HUES64 (cell line): Measurements from ENCODE around the gene PSMC3. TPM values are rescaled to one million over a fixed set of nuclear protein-coding genes. Genes with fewer than 3 reads are reported as not detected.

ENCODE experiments used
- H3K27ac ChIP-seq: 2 replicates; pipeline ENCODE4 v1.7.0; 2013; ENCODE audit warnings: low read depth, low read length, inconsistent platforms
- H3K27me3 ChIP-seq: 2 replicates; pipeline ENCODE4 v1.6.1; 2013; ENCODE audit warnings: mild to moderate bottlenecking, low read length; ENCODE audit not compliant: insufficient read depth
- H3K36me3 ChIP-seq: 2 replicates; pipeline ENCODE4 v1.6.1; 2013; ENCODE audit warnings: mild to moderate bottlenecking, low read length; ENCODE audit not compliant: insufficient read depth
- H3K4me1 ChIP-seq: 2 replicates; pipeline ENCODE4 v1.6.1; 2013; ENCODE audit warnings: mild to moderate bottlenecking, low read length, moderate library complexity; ENCODE audit not compliant: insufficient read depth
- H3K4me3 ChIP-seq: 2 replicates; pipeline ENCODE4 v1.5.1; 2013; ENCODE audit warnings: mild to moderate bottlenecking, low read length, moderate library complexity
- H3K9ac ChIP-seq: 2 replicates; pipeline ENCODE4 v1.6.1; 2013; ENCODE audit warnings: mild to moderate bottlenecking, low read depth, low read length
- H3K9me3 ChIP-seq: 2 replicates; pipeline ENCODE4 v1.6.1; 2013; ENCODE audit warnings: low read depth, low read length; ENCODE audit not compliant: insufficient read depth
- WGBS: fragments of 150-250, 120-280 bp; methylation state at CpG from one replicate; pipeline ENCODE4 v1.1.7; 2013; ENCODE audit warnings: missing lambda C conversion rate; 5-methylcytosine and 5-hydroxymethylcytosine counted together
- polyA plus RNA-seq, 2 experiments: library from polyadenylated mRNA; stranded (reverse); fragments of 50-300 nt; gene quantifications; one replicate each; pipeline ENCODE4 v1.2.3, GENCODE V29; 2013

PSMC3 gene
- 162 TPM for polyA plus RNA-seq (2013, experiment 1 of 2)
- polyA plus RNA-seq (2013, experiment 2 of 2) = 138 TPM

GRCh38 chr11:47426062-47426956 is at the start of gene PSMC3:
Gene PSMC3 (minus strand): TSS chr11:47426439. CDS start chr11:47426279, 160 bp downstream.
- Histone ChIP-seq H3K4me1 (no peaks in the 10 kb centered on the region; the same call in 1 of the 2 replicates), H3K27ac (peak within 1 kb of the TSS; percentile 87), H3K27me3 (no peaks in the 10 kb centered on the region), H3K9me3 (no peaks in the 10 kb centered on the region), H3K9ac (peak within 1 kb of the TSS; percentile 94), H3K36me3 (peaks cover 39% of the 10 kb centered on the region), H3K4me3 (peak within 1 kb of the TSS; percentile 69)
- 4% methylated on average over 62 of the region's 62 CpGs for WGBS

GRCh38 chr11:47470671-47471070 is 44.4 kb upstream of the PSMC3 start:
- Histone ChIP-seq H3K27ac (no peak overlapping the region), H3K4me1 (peaks cover 37% of the 10 kb centered on the region), H3K9ac (no peak overlapping the region), H3K9me3 (no peaks in the 10 kb centered on the region), H3K4me3 (no peak overlapping the region), H3K27me3 (no peaks in the 10 kb centered on the region), H3K36me3 (peaks cover 88% of the 10 kb centered on the region)
- WGBS = 92% methylated on average over 4 of the region's 4 CpGs

DNA sequence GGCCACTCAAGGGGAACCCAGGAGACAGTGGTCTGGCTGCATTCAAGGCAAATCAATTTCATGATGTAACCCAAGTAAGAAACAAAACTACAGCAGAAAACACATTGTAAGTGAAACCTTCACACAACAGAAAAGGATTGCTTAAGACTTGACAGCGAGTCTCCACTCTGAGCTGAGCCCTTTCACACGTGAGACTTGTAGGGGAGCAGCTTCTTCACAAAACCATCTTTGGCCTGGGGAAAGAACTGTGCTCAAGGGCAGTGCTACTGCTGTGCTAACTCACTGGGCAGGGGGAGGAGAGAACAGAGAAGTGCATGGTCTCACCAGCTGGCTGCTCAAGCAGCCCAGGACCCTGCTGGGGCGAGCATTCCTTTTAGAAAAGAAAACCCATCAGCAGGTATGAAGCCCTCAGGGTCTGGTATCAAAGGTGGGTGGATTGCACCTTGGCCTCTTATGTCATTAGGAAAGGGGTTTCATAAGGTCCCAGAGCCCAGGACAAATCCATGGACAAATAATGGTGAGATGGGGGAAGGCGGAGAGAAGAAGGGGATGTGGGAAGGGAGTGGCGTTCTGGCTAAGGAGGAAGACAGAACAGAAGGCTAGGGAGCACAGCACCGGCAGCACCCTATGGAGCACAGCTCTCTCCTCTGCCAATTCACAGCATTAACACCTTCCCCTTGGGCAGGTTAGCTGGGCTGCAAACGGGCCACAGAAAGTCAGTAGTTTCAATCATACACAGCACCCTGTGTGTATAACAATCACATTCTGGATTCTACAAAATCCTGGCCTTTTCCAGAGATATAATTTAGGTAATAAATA is 43.3 kb upstream of the PSMC3 start:
- Histone ChIP-seq H3K27ac (0 out of 2 replicates have a peak overlapping the region, but pooled peaks have one; percentile 20), H3K9ac (no peak overlapping the region), H3K36me3 (peaks cover 84% of the 10 kb centered on the region), H3K4me3 (no peak overlapping the region), H3K4me1 (peaks cover 44% of the 10 kb centered on the region), H3K27me3 (no peaks in the 10 kb centered on the region), H3K9me3 (no peaks in the 10 kb centered on the region)
- WGBS = 84% methylated on average over 7 of the region's 7 CpGs

DNA sequence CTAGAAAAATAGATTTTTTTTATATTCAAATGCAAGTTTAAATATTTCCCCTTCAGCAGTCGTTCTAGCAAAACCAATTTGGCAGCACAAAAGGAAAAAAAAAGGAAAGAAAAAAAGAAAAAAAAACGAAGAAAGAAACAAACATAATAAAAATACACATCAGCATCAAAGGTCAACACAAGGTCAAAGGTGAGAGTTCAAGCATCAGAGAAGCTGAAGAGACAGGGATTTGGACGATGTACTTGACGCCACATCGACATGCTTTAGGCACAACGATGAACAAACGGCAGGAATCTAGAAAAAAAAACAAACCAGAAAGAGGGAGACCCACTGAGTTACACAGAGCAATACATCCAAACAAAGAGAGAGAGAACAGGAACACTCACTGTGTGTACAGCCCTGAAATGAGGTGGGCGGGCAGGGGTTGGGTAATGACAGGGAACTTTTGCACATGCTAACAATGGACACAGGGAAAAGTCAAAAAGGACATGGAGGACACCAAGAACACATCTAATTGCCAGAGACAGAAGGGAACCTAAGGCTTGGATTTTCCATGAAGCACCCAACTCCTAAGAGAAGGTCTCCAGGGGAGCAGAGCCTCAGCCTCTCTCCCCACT is 42.5 kb upstream of the PSMC3 start:
- H3K27ac ChIP-seq = 0 out of 2 replicates have a peak overlapping the region, but pooled peaks have one; percentile 20
- H3K27me3 ChIP-seq = no peaks in the 10 kb centered on the region
- no peaks in the 10 kb centered on the region for H3K9me3 ChIP-seq
- peaks cover 81% of the 10 kb centered on the region for H3K36me3 ChIP-seq
- H3K4me3 ChIP-seq = no peak overlapping the region
- no peak overlapping the region for H3K9ac ChIP-seq
- WGBS = 88% methylated on average over 6 of the region's 8 CpGs
- H3K4me1 ChIP-seq = peaks cover 44% of the 10 kb centered on the region

DNA sequence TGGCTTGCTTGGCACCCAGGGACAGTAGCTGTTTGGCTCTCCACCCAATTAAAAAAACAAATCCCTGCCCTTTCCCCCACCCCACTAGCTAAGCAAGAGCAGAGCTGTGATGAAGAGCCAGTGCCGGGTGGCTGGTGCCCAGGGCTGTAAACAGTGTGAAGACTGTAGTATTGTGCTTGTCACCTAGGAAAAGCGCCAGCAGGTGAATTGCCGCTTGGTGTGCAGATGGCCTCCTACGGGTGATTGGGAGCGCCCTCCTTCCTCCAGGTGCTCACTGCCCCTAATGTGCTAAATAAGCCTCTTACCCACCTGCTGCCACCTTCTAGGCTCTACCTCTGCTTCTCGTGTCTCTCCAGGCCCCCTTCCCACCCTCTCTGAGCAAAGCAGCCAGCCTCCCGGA is 41.1 kb upstream of the PSMC3 start:
- Histone ChIP-seq H3K27me3 (no peaks in the 10 kb centered on the region), H3K36me3 (peaks cover 69% of the 10 kb centered on the region), H3K9me3 (no peaks in the 10 kb centered on the region), H3K4me3 (no peak overlapping the region), H3K9ac (no peak overlapping the region), H3K27ac (peak overlapping the region; percentile 53), H3K4me1 (peaks cover 44% of the 10 kb centered on the region)
- 92% methylated on average over 7 of the region's 7 CpGs for WGBS

GRCh38 chr11:47466701-47467250 is 40.5 kb upstream of the PSMC3 start:
- no peak overlapping the region for H3K4me3 ChIP-seq
- H3K27ac ChIP-seq = peak overlapping the region; percentile 29; the same call in 1 of the 2 replicates
- no peaks in the 10 kb centered on the region for H3K27me3 ChIP-seq
- no peaks in the 10 kb centered on the region for H3K9me3 ChIP-seq
- H3K9ac ChIP-seq = 0 out of 2 replicates have a peak overlapping the region, but pooled peaks have one; percentile 22
- H3K4me1 ChIP-seq = peaks cover 48% of the 10 kb centered on the region
- H3K36me3 ChIP-seq = peaks cover 64% of the 10 kb centered on the region
- 78% methylated on average over 4 of the region's 4 CpGs for WGBS

DNA sequence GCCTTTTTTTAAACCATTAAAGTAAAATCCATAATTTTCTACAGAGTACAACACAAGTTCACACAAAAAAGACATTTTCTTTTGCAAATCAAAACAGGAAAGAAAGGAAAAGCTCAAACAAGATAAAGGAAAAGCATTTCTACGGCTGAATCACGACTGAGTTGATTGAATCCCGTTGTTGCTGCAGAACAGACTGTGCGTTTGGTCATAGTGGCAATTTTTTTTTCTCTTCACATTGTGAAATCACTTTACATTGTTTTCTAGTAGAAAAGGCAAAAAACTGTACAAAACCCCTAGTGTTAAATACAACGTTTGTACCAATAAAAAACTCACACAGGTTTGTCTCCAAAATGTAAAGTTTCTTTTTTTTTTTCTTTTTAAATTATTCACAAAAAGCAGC is 40.0 kb upstream of the PSMC3 start:
- H3K27me3 ChIP-seq = no peaks in the 10 kb centered on the region
- no peak overlapping the region for H3K4me3 ChIP-seq
- peaks cover 48% of the 10 kb centered on the region for H3K4me1 ChIP-seq
- peaks cover 59% of the 10 kb centered on the region for H3K36me3 ChIP-seq
- H3K9me3 ChIP-seq = no peaks in the 10 kb centered on the region
- H3K9ac ChIP-seq = no peak overlapping the region
- WGBS = 99% methylated on average over 5 of the region's 5 CpGs
- no peak overlapping the region for H3K27ac ChIP-seq

DNA sequence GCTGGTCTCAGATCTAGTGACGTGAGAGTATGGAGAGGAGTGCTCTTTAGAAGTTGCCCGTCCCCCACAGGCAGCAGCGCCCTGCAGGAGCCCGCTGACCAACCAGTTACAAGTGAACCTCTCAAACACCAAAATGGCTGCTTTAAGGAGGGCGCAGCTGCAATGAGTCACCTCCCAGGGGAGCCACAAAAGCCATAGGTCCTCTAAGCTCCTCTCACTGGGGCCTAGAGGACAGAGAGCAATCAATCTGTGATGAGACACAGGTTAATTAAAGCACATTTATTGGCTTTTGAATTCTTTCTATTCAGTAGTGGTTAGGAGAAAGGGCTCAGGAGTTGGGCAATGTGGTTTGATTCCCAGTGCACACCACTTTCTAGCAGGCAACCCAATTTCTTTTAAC is 38.2 kb upstream of the PSMC3 start:
- 0 out of 2 replicates have a peak overlapping the region, but pooled peaks have one; percentile 28 for H3K27ac ChIP-seq
- H3K9ac ChIP-seq = no peak overlapping the region
- no peaks in the 10 kb centered on the region for H3K27me3 ChIP-seq
- H3K4me3 ChIP-seq = no peak overlapping the region
- H3K4me1 ChIP-seq = peaks cover 42% of the 10 kb centered on the region
- 87% methylated on average over 5 of the region's 5 CpGs for WGBS
- peaks cover 45% of the 10 kb centered on the region for H3K36me3 ChIP-seq
- no peaks in the 10 kb centered on the region for H3K9me3 ChIP-seq

- Histone ChIP-seq H3K36me3 (peaks cover 23% of the 10 kb centered on the region), H3K9ac (no peak overlapping the region), H3K4me3 (no peak overlapping the region), H3K27ac (no peak overlapping the region), H3K27me3 (no peaks in the 10 kb centered on the region), H3K9me3 (no peaks in the 10 kb centered on the region), H3K4me1 (peaks cover 16% of the 10 kb centered on the region; the same call in 1 of the 2 replicates)
- 90% methylated on average over 7 of the region's 7 CpGs for WGBS
These were observed 35.6 kb upstream of the PSMC3 start for GRCh38 chr11:47461876-47462275.

- no peak overlapping the region for H3K9ac ChIP-seq
- no peaks in the 10 kb centered on the region for H3K27me3 ChIP-seq
- H3K4me1 ChIP-seq = peaks cover 12% of the 10 kb centered on the region; the same call in 1 of the 2 replicates
- 97% methylated on average over 2 of the region's 2 CpGs for WGBS
- H3K9me3 ChIP-seq = no peaks in the 10 kb centered on the region
- H3K4me3 ChIP-seq = no peak overlapping the region
- H3K36me3 ChIP-seq = peaks cover 23% of the 10 kb centered on the region
- no peak overlapping the region for H3K27ac ChIP-seq
These were observed 34.5 kb upstream of the PSMC3 start for GRCh38 chr11:47460571-47461235.
